HCT116 (cell line): ENCODE measurements around the gene FBN1. TPM values are rescaled to one million over a fixed set of nuclear protein-coding genes. Genes with fewer than 3 reads are reported as not detected.

Source experiments
- ATAC-seq: fragments of 200-7000 bp; cut with Tn5 transposase; 2 replicates; pipeline ENCODE4 v1.9.1; 2020; ENCODE audit warnings: mild to moderate bottlenecking, moderate library complexity
- BruUV-seq: library from RNA; stranded (reverse); fragments of 400-500 nt; replicated peaks from 2 replicates; lab custom pipeline; 2021; lab: Mats Ljungman, UMichigan
- CTCF ChIA-PET: fragments of 300-600 bp; sonication (Branson Sonifier 250); formaldehyde crosslinking; loops from one replicate; lab custom pipeline; 2021; ENCODE audit warnings: antibody characterized with exemption; lab: Charles Lee
- POLR2A ChIA-PET: fragments of 300-600, 350-600 bp; sonication (Branson Sonifier 250); formaldehyde crosslinking; loops from one replicate; lab custom pipeline; 2021; ENCODE audit warnings: antibody characterized with exemption; lab: Charles Lee
- RAD21 ChIA-PET, 2 experiments: fragments of 300-600 bp; sonication (Branson Sonifier 250); formaldehyde crosslinking; loops; one replicate each; lab custom pipeline; 2023; ENCODE audit warnings: low total read pairs in 2 of 2; ENCODE audit not compliant: uncharacterized antibody in 2 of 2, unreplicated experiment in 2 of 2, low non-redundant PET in 1 of 2; lab: Charles Lee
- DNase-seq: peaks from one replicate; pipeline ENCODE4 v3.0.0-alpha.2; 2010; ENCODE audit warnings: low read depth, low spot score
- H2AFZ ChIP-seq: fragments of 200-600 bp; shearing (Covaris generic), sonication (generic); 2 replicates; pipeline ENCODE4 v1.6.1; 2017; ENCODE audit warnings: low read depth, mixed run types, mixed read lengths, antibody characterized with exemption, low read length; ENCODE audit not compliant: poor library complexity, severe bottlenecking
- H3K27ac ChIP-seq: 2 replicates; pipeline ENCODE4 v1.5.1; 2012; ENCODE audit warnings: low read depth, low read length
- H3K27me3 ChIP-seq: fragments of 200-600 bp; sonication (generic); 2 replicates; pipeline ENCODE4 v1.6.1; 2016; ENCODE audit warnings: mixed run types, low read length, mixed read lengths; ENCODE audit not compliant: insufficient read depth
- H3K36me3 ChIP-seq, 2 experiments: fragments of 200-500 bp in 1 of 2; fragments of 200-600 bp in 1 of 2; sonication (Bioruptor generic) in 1 of 2; sonication (generic) in 1 of 2; 2 replicates each; pipeline versions ENCODE4 v1.5.1 to v1.6.1; 2014 to 2016; ENCODE audit warnings: low read length in 2 of 2, inconsistent platforms in 1 of 2, mixed read lengths in 1 of 2, mixed run types in 1 of 2; ENCODE audit not compliant: insufficient read depth in 2 of 2, control insufficient read depth in 1 of 2
- H3K4me1 ChIP-seq, 2 experiments: fragments of 200-600 bp in 1 of 2; sonication (generic) in 1 of 2; 2 replicates each; pipeline versions ENCODE4 v1.5.1 to v1.6.1; 2012 to 2017; ENCODE audit warnings: low read length in 2 of 2, inconsistent platforms in 1 of 2, mild to moderate bottlenecking in 1 of 2, mixed read lengths in 1 of 2, mixed run types in 1 of 2, moderate library complexity in 1 of 2; ENCODE audit not compliant: insufficient read depth in 2 of 2, control insufficient read depth in 1 of 2
- H3K4me2 ChIP-seq: fragments of 200-600 bp; sonication (generic); 2 replicates; pipeline ENCODE4 v1.6.1; 2017; ENCODE audit warnings: mixed run types, low read length, mixed read lengths
- H3K4me3 ChIP-seq, 2 experiments: fragments of 200-600 bp in 1 of 2; sonication (generic) in 1 of 2; replicated peaks in 1 of 2; 2 replicates each; pipeline ENCODE4 v1.5.1; 2011 to 2016; ENCODE audit warnings: low read length in 2 of 2, control low read depth in 1 of 2, low read depth in 1 of 2, mild to moderate bottlenecking in 1 of 2, mixed read lengths in 1 of 2, mixed run types in 1 of 2
- H3K79me2 ChIP-seq: fragments of 200-600 bp; sonication (generic); 2 replicates; pipeline ENCODE4 v1.6.1; 2017; ENCODE audit warnings: mild to moderate bottlenecking, mixed run types, low read length, moderate library complexity, mixed read lengths; ENCODE audit not compliant: insufficient read depth
- H3K9ac ChIP-seq: fragments of 200-600 bp; sonication (generic); 2 replicates; pipeline ENCODE4 v1.6.1; 2016; ENCODE audit warnings: low read length, mixed read lengths
- H3K9me2 ChIP-seq: fragments of 200-600 bp; sonication (generic), shearing (Covaris generic); 2 replicates; pipeline ENCODE4 v1.6.1; 2017; ENCODE audit warnings: mixed run types, mild to moderate bottlenecking, moderate library complexity; ENCODE audit not compliant: insufficient read depth
- H3K9me3 ChIP-seq, 2 experiments: fragments of 200-500 bp in 1 of 2; fragments of 200-600 bp in 1 of 2; sonication (Bioruptor generic) in 1 of 2; sonication (generic) in 1 of 2; 2 replicates each; pipeline ENCODE4 v1.6.1; 2014 to 2017; ENCODE audit warnings: low read length in 2 of 2, mixed read lengths in 2 of 2, inconsistent platforms in 1 of 2, low read depth in 1 of 2, mild to moderate bottlenecking in 1 of 2, mixed run types in 1 of 2, moderate library complexity in 1 of 2; ENCODE audit not compliant: control insufficient read depth in 1 of 2, insufficient read depth in 1 of 2
- H4K20me1 ChIP-seq: fragments of 200-600 bp; sonication (generic), shearing (Covaris generic); 2 replicates; pipeline ENCODE4 v1.6.1; 2017; ENCODE audit warnings: mixed run types, mild to moderate bottlenecking, moderate library complexity; ENCODE audit not compliant: insufficient read depth
- CEBPB ChIP-seq: IDR thresholded peaks from 2 replicates; pipeline ENCODE4 v1.6.1; 2012; ENCODE audit warnings: low read depth
- JUND ChIP-seq: IDR thresholded peaks from 2 replicates; pipeline ENCODE4 v1.6.1; 2012
- POLR2AphosphoS5 ChIP-seq: IDR thresholded peaks from 2 replicates; pipeline ENCODE4 v1.6.1; 2011; ENCODE audit warnings: mild to moderate bottlenecking, low read depth, low read length, moderate library complexity
- SIN3A ChIP-seq: IDR thresholded peaks from 2 replicates; pipeline ENCODE4 v1.6.1; 2012; ENCODE audit warnings: low read depth
- SP1 ChIP-seq: IDR thresholded peaks from 2 replicates; pipeline ENCODE4 v1.6.1; 2012; ENCODE audit warnings: low read depth
- TCF7L2 ChIP-seq: IDR thresholded peaks from 2 replicates; pipeline ENCODE4 v1.7.0; 2011; ENCODE audit warnings: borderline replicate concordance, inconsistent platforms; ENCODE audit not compliant: insufficient read depth, insufficient read length; ENCODE audit errors: extremely low read depth
- YY1 ChIP-seq: IDR thresholded peaks from 2 replicates; pipeline ENCODE4 v1.6.1; 2011; ENCODE audit warnings: low read length, low read depth, moderate library complexity, mild to moderate bottlenecking; ENCODE audit not compliant: insufficient replicate concordance; ENCODE audit errors: extremely low read depth
- ZFX ChIP-seq: fragments of 450-650 bp; IDR thresholded peaks from 2 replicates; pipeline ENCODE4 v1.6.1; 2017
- ZNF274 ChIP-seq: fragments of 200-500 bp; sonication (Bioruptor generic); IDR thresholded peaks from 2 replicates; pipeline ENCODE4 v1.6.1; 2014; ENCODE audit warnings: mild to moderate bottlenecking, low read depth, low read length, inconsistent platforms
- intact Hi-C: fragments of 100-400 bp; cut with micrococcal nuclease; formaldehyde crosslinking; loops from 2 replicates; pipeline ENCODE4 v1.10.0; 2022
- total RNA-seq: library from RNA; stranded (reverse); gene quantifications from one replicate; pipeline ENCODE4 v1.2.1, GENCODE V29; 2021; ENCODE audit not compliant: unreplicated experiment
- TF ChIP-seq, protein P1 (sequence below): IDR thresholded peaks from 2 replicates; pipeline ENCODE4 v1.6.1; 2012
- TF ChIP-seq, protein P2 (sequence below): IDR thresholded peaks from 2 replicates; pipeline ENCODE4 v1.6.1; 2012
- TF ChIP-seq, protein P3 (sequence below), 3 experiments: fragments of 200-600 bp in 1 of 3; sonication (generic) in 1 of 3; IDR thresholded peaks in 2 of 3; conservative IDR thresholded peaks in 1 of 3; 2 replicates each; pipeline ENCODE4 v1.5.1; 2012 to 2017; ENCODE audit warnings: low read depth in 2 of 3, low read length in 2 of 3, antibody characterized with exemption in 1 of 3, borderline replicate concordance in 1 of 3, control low read depth in 1 of 3, mild to moderate bottlenecking in 1 of 3, mixed read lengths in 1 of 3, mixed run types in 1 of 3, moderate library complexity in 1 of 3; ENCODE audit not compliant: insufficient read depth in 1 of 3

FBN1 gene
- total RNA-seq, 1 experiment from 2014 or later = 1.7 TPM

DNA sequence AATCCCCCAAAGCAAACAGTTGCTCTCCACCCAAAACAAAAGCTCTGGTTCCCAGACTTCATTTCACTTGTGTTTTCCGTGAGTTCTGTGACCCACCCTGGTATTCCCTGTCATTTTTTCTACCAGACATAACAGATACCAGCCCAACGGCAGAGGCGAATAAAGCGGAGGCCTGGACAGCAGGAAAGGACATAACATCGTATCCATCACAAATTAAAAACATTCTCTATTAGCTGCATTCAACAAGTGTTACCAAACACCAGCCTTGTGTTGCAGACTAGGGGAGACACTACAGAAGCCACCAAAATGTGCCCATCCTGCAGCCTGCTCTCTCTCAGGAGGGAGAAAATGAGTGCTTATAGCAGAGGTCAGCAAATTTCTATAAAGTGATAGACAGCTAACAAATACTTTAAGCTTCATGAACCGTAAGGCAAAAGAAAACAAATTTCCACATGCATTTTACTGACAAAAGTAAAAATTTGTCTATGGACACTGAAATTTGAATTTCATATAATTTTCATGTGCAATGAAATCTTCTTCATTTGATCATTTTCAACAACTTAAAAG lies 7.1 kb upstream of the FBN1 start (continued):
- TF ChIP-seq SP1 (no peak), CEBPB (no peak)
- TF ChIP-seq, protein P1, sequence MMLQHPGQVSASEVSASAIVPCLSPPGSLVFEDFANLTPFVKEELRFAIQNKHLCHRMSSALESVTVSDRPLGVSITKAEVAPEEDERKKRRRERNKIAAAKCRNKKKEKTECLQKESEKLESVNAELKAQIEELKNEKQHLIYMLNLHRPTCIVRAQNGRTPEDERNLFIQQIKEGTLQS = no peak
- TF ChIP-seq, protein P2, sequence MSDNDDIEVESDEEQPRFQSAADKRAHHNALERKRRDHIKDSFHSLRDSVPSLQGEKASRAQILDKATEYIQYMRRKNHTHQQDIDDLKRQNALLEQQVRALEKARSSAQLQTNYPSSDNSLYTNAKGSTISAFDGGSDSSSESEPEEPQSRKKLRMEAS = no peak

DNA sequence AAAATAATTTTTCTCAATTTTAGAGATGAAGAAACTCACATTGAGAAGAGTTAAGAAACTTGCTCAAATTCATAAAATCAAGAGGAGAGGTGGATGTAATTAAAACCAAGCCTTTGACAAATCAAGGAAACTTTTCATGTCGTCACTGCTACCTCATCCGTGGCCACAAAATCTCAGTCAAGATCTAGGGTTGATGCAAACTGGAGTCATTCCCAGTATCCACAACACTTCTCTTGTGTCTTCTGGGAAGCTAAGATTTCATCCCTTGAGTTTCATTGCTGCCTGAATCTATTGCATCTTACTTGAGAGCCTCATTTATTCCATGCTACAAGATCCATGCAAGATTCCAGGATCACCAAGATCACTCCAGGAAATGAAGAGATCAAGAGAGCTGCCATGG lies 5.4 kb upstream of the FBN1 start:
- H3K4me3 ChIP-seq = no peak overlapping the region
- H3K4me1 ChIP-seq = no peaks in the 10 kb centered on the region
- no peak for TF ChIP-seq POLR2AphosphoS5
- no peak for TF ChIP-seq TCF7L2
- no peak for TF ChIP-seq JUND
- TF ChIP-seq SIN3A = no peak
- no peak for TF ChIP-seq ZFX
- TF ChIP-seq ZNF274 = no peak
- TF ChIP-seq, protein P3, sequence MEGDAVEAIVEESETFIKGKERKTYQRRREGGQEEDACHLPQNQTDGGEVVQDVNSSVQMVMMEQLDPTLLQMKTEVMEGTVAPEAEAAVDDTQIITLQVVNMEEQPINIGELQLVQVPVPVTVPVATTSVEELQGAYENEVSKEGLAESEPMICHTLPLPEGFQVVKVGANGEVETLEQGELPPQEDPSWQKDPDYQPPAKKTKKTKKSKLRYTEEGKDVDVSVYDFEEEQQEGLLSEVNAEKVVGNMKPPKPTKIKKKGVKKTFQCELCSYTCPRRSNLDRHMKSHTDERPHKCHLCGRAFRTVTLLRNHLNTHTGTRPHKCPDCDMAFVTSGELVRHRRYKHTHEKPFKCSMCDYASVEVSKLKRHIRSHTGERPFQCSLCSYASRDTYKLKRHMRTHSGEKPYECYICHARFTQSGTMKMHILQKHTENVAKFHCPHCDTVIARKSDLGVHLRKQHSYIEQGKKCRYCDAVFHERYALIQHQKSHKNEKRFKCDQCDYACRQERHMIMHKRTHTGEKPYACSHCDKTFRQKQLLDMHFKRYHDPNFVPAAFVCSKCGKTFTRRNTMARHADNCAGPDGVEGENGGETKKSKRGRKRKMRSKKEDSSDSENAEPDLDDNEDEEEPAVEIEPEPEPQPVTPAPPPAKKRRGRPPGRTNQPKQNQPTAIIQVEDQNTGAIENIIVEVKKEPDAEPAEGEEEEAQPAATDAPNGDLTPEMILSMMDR (IDR thresholded peaks at IDR 0.05 in 2 of 3, conservative IDR thresholded peaks at IDR 0.05 in 1 of 3; ENCODE audit: borderline replicate concordance in 1 of 3, insufficient read depth in 1 of 3, low read depth in 2 of 3, low read length in 2 of 3) = no peak
- no peak for TF ChIP-seq YY1
- TF ChIP-seq, all 23 proteins: peak for 0
- no peaks in the 10 kb centered on the region for H3K9me3 ChIP-seq
- no TSS peak for BruUV-seq
- CTCF ChIA-PET = no interaction called here
- intact Hi-C loops = no loop called here
- RAD21 ChIA-PET = no interaction called here
- POLR2A ChIA-PET = no interaction called here
- no peak overlapping the region for H3K27ac ChIP-seq
- H2AFZ ChIP-seq = no peak overlapping the region
- no peaks in the 10 kb centered on the region for H3K27me3 ChIP-seq
- DNase-seq (no peak), ATAC-seq (no peak)
- no peak overlapping the region for H3K9ac ChIP-seq
- H3K4me2 ChIP-seq = no peak overlapping the region
- H3K36me3 ChIP-seq = no peaks in the 10 kb centered on the region
- no peaks in the 10 kb centered on the region for H3K79me2 ChIP-seq
- no peaks in the 10 kb centered on the region; the same call in 1 of the 2 replicates for H3K9me2 ChIP-seq
- no peaks in the 10 kb centered on the region for H4K20me1 ChIP-seq
